Measurements from ENCODE around the gene UTF1. TPM values are rescaled to one million over a fixed set of nuclear protein-coding genes. Genes with fewer than 3 reads are reported as not detected.

UTF1 gene
- total RNA-seq, 1 experiment from 2014 or later, result not detected

DNA sequence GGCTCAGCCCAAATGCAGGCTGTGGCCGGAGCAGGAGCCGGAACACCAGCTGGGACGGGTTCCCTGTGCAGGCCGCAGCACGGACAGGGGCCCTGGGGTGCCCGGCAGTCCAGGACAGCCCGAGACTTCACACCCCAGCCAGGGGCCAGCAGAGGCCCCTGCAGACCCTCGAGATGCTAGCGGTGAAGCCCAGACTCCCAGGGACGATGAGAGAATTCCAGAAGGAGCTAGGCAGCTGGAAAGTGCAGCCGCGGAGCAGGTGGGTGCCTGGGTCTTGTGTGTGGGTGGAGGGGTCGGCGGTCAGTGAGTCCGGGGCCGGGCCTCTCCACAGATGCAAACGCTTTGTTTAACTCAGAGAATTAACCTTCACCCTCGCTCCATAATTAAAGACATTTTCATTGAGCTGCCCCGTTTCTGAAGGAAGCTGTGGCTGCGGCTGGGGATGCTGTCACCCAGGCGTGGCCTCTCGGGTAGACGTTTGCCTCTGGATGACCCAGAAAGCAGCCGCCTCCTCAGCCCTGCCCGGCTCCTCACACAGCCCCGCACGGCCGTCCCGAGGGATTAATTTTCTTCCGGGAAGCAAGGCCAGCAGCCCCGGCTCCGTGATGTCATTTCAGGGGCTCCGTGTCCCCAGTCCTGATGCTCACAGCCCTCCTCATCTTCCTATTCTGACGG is 43.5 kb upstream of the UTF1 start:
- Mint-ChIP-seq H3K27ac (ENCODE audit: unreplicated experiment) (no peak overlapping the region), H3K36me3 (ENCODE audit: insufficient read depth, unreplicated experiment) (peaks cover 4% of the 10 kb centered on the region)

DNA sequence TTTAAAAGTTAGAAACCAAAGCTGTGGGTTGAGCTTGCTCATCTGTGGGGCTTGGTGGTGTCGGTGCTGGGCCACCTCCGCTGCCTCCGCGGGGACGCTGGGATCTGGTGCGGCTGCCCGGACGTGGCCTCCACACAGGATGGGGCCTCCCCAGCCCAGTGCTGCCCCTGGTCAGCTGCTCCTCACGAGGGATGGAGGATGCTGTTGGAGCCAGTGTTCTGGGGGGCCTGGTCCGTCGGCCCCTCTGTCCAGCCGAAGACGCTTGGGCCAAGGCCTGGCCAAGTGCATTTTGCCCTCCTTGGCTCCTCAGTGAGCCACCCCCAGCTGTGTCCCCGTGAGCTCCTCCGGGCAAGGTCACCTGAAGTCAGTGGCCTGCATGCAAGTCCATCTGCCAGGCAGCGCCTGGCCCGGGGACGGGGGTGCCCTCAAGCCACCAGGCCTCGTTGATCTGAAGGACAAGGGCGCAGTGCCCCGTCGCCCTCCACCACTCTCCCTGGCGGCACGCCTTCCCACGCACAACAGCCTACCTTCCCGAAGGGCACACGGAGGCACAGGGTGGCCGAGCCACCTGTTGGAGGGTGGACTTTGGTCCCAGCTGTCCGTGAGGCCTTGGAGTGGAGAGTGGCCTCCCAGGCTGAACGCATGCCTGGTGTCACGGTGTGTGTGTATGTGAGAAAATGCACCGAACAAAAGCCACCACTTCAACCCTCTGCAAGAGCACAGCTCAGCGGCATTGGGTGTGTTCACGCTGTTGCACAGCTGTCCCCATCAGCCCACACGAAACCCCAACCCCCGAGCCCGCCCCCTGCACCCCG is 42.7 kb upstream of the UTF1 start:
- Mint-ChIP-seq H3K9me3 (ENCODE audit: low read depth, unreplicated experiment) (peaks cover 4% of the 10 kb centered on the region), H3K4me1 (ENCODE audit: low read depth, unreplicated experiment) (no peaks in the 10 kb centered on the region), H3K4me3 (ENCODE audit: low read depth, unreplicated experiment) (no peak overlapping the region), H3K27me3 (ENCODE audit: unreplicated experiment) (peaks cover 9% of the 10 kb centered on the region), H3K36me3 (ENCODE audit: insufficient read depth, unreplicated experiment) (peaks cover 4% of the 10 kb centered on the region), H3K27ac (ENCODE audit: unreplicated experiment) (no peak overlapping the region)
- CTCF ChIA-PET, result interaction anchor here (0.6 kb wide), 1 partner anchor 173 kb away, joined by 3 read pairs; no protein-coding TSS in a partner anchor
- BruUV-seq (replicated peaks), result no TSS peak
- DNase-seq, result no peak
- TF ChIP-seq, protein P1, sequence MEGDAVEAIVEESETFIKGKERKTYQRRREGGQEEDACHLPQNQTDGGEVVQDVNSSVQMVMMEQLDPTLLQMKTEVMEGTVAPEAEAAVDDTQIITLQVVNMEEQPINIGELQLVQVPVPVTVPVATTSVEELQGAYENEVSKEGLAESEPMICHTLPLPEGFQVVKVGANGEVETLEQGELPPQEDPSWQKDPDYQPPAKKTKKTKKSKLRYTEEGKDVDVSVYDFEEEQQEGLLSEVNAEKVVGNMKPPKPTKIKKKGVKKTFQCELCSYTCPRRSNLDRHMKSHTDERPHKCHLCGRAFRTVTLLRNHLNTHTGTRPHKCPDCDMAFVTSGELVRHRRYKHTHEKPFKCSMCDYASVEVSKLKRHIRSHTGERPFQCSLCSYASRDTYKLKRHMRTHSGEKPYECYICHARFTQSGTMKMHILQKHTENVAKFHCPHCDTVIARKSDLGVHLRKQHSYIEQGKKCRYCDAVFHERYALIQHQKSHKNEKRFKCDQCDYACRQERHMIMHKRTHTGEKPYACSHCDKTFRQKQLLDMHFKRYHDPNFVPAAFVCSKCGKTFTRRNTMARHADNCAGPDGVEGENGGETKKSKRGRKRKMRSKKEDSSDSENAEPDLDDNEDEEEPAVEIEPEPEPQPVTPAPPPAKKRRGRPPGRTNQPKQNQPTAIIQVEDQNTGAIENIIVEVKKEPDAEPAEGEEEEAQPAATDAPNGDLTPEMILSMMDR (IDR thresholded peaks at IDR 0.05; ENCODE audit: unreplicated experiment), result no peak
- intact Hi-C loops (cut with micrococcal nuclease; ENCODE audit: unreplicated experiment), result no loop called here

More for the DNA sequence above, 43.5 kb upstream of the UTF1 start:
- Mint-ChIP-seq H3K4me1 (ENCODE audit: low read depth, unreplicated experiment) (no peaks in the 10 kb centered on the region), H3K27me3 (ENCODE audit: unreplicated experiment) (peaks cover 1% of the 10 kb centered on the region), H3K9me3 (ENCODE audit: low read depth, unreplicated experiment) (no peaks in the 10 kb centered on the region), H3K4me3 (ENCODE audit: low read depth, unreplicated experiment) (no peak overlapping the region)
- CTCF ChIA-PET, result no interaction called here
- BruUV-seq (replicated peaks), result no TSS peak
- TF ChIP-seq, protein P1 (IDR thresholded peaks at IDR 0.05; ENCODE audit: unreplicated experiment), result no peak
- no peak for DNase-seq
- intact Hi-C loops (cut with micrococcal nuclease; ENCODE audit: unreplicated experiment), result no loop called here

DNA sequence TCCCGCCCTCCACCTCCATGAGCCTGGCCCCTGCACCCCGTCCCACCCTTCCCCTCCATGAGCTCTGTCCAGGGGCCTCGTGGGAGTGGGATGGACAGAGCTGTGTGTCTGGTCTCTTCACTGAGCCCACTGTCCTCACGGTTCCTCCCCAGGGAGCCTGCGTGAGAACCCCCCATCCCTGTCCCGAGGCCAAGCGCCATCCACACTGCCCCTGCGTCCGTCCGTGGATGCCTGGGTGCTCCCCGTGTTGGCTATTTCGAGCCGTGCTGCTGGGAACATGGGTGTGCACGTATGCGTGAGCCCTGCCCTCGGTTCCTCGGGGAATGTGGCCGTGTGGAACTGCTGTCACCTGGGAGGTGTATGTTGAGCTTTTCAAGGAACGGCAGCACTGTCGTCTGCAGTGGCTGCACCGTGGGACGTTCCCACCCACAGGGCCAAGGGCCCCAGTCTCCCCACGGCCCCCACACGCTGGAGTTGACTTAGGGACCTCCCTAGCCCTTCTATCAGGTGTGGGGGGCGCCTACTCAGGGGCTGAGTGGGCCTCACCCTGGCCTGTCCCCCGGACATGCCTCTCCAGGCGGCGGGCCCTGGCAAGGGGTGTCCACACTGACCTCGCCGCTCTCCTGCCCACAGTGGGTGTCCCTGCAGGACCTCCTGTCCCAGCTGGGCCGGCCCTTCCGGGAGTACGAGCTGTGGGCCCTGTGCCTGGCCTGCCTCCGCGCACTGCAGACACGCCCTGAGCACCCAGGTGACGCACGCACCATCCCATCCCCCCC is 41.9 kb upstream of the UTF1 start:
- no TSS peak for BruUV-seq (replicated peaks)
- CTCF ChIA-PET, result interaction anchor here (0.6 kb wide), 1 partner anchor 173 kb away, joined by 3 read pairs; no protein-coding TSS in a partner anchor
- Mint-ChIP-seq H3K4me1 (ENCODE audit: low read depth, unreplicated experiment) (no peaks in the 10 kb centered on the region), H3K4me3 (ENCODE audit: low read depth, unreplicated experiment) (no peak overlapping the region), H3K36me3 (ENCODE audit: insufficient read depth, unreplicated experiment) (peaks cover 4% of the 10 kb centered on the region), H3K9me3 (ENCODE audit: low read depth, unreplicated experiment) (peaks cover 4% of the 10 kb centered on the region), H3K27ac (ENCODE audit: unreplicated experiment) (no peak overlapping the region), H3K27me3 (ENCODE audit: unreplicated experiment) (peaks cover 17% of the 10 kb centered on the region)
- intact Hi-C loops (cut with micrococcal nuclease; ENCODE audit: unreplicated experiment), result no loop called here
- TF ChIP-seq, protein P1 (IDR thresholded peaks at IDR 0.05; ENCODE audit: unreplicated experiment), result no peak
- no peak for DNase-seq

DNA sequence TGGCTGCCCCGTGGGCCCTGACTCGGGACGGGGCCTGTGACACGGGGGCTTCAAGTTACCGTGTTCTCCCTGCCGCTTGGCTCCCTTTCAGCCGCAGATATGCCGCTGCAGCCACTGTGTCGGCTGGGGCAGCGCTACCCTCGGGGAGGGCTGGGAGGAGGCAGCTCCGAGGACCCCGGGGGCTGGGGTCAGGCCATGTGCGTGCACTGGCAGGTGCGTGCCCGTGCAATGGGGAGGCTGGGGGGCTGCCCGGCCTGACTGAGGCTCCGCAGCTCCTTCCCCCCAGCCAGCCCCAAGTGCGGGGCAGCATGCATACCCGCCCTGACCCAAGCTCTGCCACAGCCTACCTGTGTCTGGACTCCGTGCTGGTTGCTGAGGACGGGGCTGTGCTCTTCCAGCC is 40.8 kb upstream of the UTF1 start:
- no TSS peak for BruUV-seq (replicated peaks)
- Mint-ChIP-seq H3K27ac (ENCODE audit: unreplicated experiment) (no peak overlapping the region), H3K4me3 (ENCODE audit: low read depth, unreplicated experiment) (no peak overlapping the region), H3K36me3 (ENCODE audit: insufficient read depth, unreplicated experiment) (peaks cover 4% of the 10 kb centered on the region), H3K4me1 (ENCODE audit: low read depth, unreplicated experiment) (no peaks in the 10 kb centered on the region), H3K27me3 (ENCODE audit: unreplicated experiment) (peaks cover 28% of the 10 kb centered on the region), H3K9me3 (ENCODE audit: low read depth, unreplicated experiment) (peaks cover 4% of the 10 kb centered on the region)
- CTCF ChIA-PET, result no interaction called here
- intact Hi-C loops (cut with micrococcal nuclease; ENCODE audit: unreplicated experiment), result no loop called here
- DNase-seq, result no peak
- TF ChIP-seq, protein P1 (IDR thresholded peaks at IDR 0.05; ENCODE audit: unreplicated experiment), result no peak
